ENCODE data around the gene CCDC90B.
"Not testable (repeated sequence)": the region's sequence is repeated elsewhere in the genome, so short reads cannot be mapped to it uniquely, and the experiment has no call there.

Gene CCDC90B

DNA sequence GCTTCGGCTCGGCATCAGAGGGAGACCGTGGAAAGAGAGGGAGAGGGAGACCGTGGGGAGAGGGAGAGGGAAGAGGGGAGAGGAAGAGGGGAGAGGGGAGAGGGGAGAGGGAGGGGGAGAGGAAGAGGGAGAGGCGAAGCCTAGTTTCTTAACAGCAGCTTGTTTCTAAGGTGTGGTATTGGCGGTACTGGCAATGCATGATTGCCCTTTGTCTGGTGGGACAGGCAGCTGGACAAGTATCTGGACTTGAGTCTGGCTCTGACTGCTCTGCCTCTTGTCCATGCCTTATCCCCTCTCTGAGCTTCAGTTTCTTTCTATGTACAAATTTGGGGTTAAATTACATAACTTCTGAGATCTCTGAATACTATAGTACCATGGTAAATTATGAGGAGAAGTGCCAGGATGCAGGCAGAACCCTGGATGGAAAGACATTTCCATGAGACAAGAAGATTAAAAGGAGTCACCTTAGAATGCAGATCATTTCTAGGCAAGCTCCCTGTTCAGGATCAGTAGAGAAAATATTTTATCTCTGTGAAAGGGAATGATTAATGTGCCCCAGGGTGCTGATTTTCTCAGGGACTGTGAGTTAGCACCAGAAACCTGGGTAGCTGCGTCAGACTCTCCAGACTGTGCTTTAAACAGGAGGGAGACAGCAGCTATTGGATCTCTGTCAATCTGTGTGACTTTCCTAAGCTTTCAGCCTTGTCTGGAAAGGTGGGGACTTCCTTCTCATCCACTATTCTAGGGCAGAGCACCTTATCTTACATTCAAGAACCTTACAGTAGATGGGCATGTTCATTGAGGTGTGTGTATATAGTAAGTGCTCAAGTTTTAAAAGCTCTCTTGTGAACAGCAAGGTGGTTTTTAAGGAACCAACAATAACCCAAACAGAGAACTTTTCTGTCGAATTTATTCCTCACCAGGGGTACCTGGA is 31.9 kb upstream of the CCDC90B start:
- DNase-seq (ENCODE audit: low read depth), result no peak
- no peak overlapping the region for H3K4me3 ChIP-seq (replicated peaks; ENCODE audit: low read depth, low read length)
- TF ChIP-seq CTCF (IDR thresholded peaks at IDR 0.05; ENCODE audit: low read length, missing control alignments), result no peak

- not testable (repeated sequence) for DNase-seq (ENCODE audit: low read depth); H3K4me3 ChIP-seq (replicated peaks; ENCODE audit: low read depth, low read length)
Observed at GRCh38 chr11:83316897-83317268, 30.7 kb upstream of the CCDC90B start.

GRCh38 chr11:83316143-83316896 is 30.2 kb upstream of the CCDC90B start:
- DNase-seq (ENCODE audit: low read depth); H3K4me3 ChIP-seq (replicated peaks; ENCODE audit: low read depth, low read length): not testable (repeated sequence)

DNA sequence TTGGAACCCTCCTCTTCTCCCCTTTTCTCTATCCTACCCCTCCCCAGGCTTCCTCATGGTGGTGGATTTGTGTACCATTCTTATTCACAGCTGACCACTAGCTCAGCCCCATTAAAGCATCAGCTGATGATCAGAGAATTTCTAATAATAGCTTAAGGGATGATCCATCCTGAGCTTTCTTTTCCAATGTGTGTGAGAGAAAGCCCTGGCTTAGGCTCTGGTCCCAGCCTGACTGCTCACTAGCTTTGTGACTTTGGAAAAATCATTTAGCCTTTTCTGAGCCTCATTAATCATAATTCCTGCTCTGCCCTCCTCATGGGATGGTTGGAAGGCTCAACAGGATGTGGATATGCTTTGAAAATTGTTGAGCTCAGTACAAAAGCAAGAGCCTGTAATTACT is 26.3 kb upstream of the CCDC90B start:
- DNase-seq (ENCODE audit: low read depth), result no peak
- no peak for TF ChIP-seq CTCF (IDR thresholded peaks at IDR 0.05; ENCODE audit: low read length, missing control alignments)
- no peak overlapping the region for H3K4me3 ChIP-seq (replicated peaks; ENCODE audit: low read depth, low read length)

GRCh38 chr11:83311701-83312100 is 25.5 kb upstream of the CCDC90B start:
- no peak for TF ChIP-seq CTCF (IDR thresholded peaks at IDR 0.05; ENCODE audit: low read length, missing control alignments)

DNA sequence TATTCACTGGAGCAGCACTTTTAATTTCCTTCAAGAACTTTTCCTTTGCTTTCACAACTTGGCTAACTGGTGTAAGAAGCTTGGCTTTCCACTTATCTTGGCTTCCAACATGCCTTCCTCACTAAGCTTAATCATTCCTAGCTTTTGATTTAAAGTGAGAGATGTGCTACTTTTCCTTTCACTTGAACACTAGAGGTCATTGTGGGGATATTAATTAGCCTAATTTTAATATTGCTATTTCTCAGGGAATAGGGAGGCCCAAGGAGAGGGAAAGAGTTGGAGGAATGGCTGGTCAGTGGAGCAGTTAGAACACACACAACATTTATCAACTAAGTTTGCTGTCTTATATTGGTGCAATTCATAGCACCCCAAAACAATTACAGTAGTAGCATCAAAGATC is 24.6 kb upstream of the CCDC90B start:
- DNase-seq (ENCODE audit: low read depth), result no peak
- H3K4me3 ChIP-seq (replicated peaks; ENCODE audit: low read depth, low read length), result no peak overlapping the region
- no peak for TF ChIP-seq CTCF (IDR thresholded peaks at IDR 0.05; ENCODE audit: low read length, missing control alignments)

More at GRCh38 chr11:83311701-83312100, 25.5 kb upstream of the CCDC90B start:
- no peak overlapping the region for H3K4me3 ChIP-seq (replicated peaks; ENCODE audit: low read depth, low read length)
- no peak for DNase-seq (ENCODE audit: low read depth)

DNA sequence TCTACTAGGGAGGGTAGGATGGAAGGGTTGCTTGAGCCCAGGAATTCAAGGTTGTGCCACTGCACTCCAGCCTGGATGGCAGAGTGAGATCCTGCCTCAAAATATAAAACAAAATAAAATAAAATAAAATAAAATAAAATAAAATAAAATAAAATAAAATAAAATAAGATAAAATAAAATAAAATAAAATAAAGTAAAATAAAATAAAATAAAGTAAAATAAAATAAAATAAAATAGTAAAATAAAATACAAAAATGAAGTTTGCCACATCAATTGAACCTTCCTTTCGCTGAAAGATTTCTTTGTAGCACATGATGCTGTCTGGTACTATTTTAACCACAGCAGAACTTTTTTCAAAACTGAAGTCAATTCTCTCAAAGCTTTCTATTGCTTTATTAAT is 22.4 kb upstream of the CCDC90B start:
- H3K4me3 ChIP-seq (replicated peaks; ENCODE audit: low read depth, low read length); DNase-seq (ENCODE audit: low read depth): not testable (repeated sequence)

DNA sequence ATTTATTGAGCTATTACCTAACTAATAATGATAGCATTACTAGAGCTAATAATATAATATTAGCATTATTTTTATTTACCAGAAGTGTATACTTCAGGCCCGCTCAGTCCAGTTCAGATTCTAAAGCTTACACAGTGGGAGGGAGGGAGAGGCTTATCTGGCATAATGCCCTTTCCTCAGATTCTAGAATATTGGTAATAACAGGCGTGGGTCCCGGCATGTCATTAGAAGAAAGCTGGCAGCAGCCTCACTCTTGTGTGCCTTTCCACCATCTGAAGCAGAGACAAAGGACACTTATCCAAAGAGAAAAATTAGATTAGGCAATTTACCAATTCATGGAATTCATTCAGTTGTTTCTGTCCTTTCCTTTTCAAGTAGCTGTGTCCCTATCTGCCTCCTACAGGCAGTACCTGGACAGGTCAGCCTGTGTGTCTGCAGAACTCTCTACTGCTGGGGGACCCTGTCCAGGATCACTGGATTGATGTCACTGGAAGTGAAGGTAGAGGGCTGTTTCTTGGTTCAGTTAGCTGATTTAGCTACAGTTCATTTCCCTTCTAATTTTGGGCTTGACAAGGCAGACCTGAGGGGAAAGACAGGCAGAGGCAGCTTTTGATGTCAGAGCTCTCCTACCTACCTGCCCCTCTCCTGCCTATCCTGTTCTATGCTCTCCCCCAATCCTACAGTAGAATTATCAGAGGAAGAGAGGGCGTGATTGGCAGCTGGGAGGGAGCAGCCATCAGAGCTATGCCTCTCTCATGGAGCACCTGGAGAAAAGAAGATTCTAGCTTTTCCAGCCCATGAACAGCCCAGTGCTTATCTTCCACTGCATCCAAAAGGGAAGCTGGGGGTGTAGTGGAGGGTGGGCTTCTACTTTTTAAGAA is 20.3 kb upstream of the CCDC90B start:
- no peak for TF ChIP-seq CTCF (IDR thresholded peaks at IDR 0.05; ENCODE audit: low read length, missing control alignments)
- no peak overlapping the region for H3K4me3 ChIP-seq (replicated peaks; ENCODE audit: low read depth, low read length)
- DNase-seq (ENCODE audit: low read depth), result no peak

Data from fibroblast of pulmonary artery (primary cell).